ENCODE data around the gene SDK1. TPM values are rescaled to one million over a fixed set of nuclear protein-coding genes. Genes with fewer than 3 reads are reported as not detected.

SDK1 gene
- total RNA-seq, 1 donor from 2014 or later, result 37.6 TPM

DNA sequence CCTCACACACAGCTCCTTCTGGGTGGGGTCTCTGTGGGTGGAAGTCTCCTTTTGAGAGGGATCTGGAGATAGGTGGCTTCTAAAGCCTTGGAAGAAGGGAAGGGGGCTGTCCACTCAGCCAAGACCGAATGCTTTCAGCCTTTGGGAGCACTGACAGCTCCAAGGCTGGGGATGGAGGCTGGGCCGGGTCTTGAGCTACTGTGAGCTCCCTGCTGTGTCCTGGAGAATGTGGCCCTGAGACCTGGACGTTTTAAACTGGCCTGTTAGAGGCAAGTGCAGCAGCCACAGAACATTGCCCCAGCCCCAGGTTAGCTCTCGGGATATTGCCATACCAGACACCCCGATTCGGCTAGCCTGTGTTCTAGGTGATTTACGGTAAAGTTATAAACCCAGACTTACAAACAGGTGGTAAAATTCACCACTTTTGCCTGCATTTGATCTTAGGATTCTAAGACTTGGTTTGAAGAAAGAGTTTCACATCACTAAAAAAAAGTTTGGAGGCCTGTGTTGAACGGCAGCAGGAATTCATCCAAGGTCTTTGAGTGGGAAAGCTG, 832.5 kb downstream of the SDK1 start:
- TF ChIP-seq, protein P1, sequence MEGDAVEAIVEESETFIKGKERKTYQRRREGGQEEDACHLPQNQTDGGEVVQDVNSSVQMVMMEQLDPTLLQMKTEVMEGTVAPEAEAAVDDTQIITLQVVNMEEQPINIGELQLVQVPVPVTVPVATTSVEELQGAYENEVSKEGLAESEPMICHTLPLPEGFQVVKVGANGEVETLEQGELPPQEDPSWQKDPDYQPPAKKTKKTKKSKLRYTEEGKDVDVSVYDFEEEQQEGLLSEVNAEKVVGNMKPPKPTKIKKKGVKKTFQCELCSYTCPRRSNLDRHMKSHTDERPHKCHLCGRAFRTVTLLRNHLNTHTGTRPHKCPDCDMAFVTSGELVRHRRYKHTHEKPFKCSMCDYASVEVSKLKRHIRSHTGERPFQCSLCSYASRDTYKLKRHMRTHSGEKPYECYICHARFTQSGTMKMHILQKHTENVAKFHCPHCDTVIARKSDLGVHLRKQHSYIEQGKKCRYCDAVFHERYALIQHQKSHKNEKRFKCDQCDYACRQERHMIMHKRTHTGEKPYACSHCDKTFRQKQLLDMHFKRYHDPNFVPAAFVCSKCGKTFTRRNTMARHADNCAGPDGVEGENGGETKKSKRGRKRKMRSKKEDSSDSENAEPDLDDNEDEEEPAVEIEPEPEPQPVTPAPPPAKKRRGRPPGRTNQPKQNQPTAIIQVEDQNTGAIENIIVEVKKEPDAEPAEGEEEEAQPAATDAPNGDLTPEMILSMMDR (IDR thresholded peaks at IDR 0.05; ENCODE audit: unreplicated experiment), result no peak
- Mint-ChIP-seq H3K27me3 (no peaks in the 10 kb centered on the region), H3K27ac (no peak overlapping the region), H3K9me3 (ENCODE audit: low read depth) (no peaks in the 10 kb centered on the region), H3K4me1 (ENCODE audit: low read depth) (peaks cover 3% of the 10 kb centered on the region), H3K36me3 (ENCODE audit: insufficient read depth) (peaks cover 10% of the 10 kb centered on the region), H3K4me3 (ENCODE audit: low read depth) (no peak overlapping the region)
- no peak for DNase-seq (ENCODE audit: low spot score, unreplicated experiment)

DNA sequence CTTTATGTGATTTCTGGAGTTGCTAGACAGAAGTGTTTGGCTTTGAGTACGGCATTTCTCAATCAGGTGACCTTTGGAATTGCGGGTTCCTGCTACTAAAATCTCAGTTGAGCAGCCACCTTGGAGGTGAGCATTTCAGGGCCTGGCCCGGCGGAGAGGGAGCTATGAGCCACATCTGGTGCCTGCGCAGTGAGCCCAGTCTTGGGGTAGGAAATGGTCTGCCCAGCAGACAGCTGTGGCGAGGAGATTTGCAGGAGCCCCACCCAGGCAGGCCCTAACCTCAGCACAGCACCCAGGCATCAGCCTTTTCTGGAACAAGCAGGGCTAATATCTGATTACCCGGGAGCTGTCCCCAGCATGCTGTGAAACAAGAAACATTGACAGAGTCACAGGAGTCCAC, 833.2 kb downstream of the SDK1 start:
- H3K27me3 Mint-ChIP-seq, result no peaks in the 10 kb centered on the region
- peaks cover 10% of the 10 kb centered on the region for H3K36me3 Mint-ChIP-seq (ENCODE audit: insufficient read depth)
- H3K4me1 Mint-ChIP-seq (ENCODE audit: low read depth), result peaks cover 3% of the 10 kb centered on the region
- TF ChIP-seq, protein P1 (IDR thresholded peaks at IDR 0.05; ENCODE audit: unreplicated experiment), result no peak
- no peaks in the 10 kb centered on the region for H3K9me3 Mint-ChIP-seq (ENCODE audit: low read depth)
- H3K27ac Mint-ChIP-seq, result no peak overlapping the region
- no peak for DNase-seq (ENCODE audit: low spot score, unreplicated experiment)
- no peak overlapping the region for H3K4me3 Mint-ChIP-seq (ENCODE audit: low read depth)

DNA sequence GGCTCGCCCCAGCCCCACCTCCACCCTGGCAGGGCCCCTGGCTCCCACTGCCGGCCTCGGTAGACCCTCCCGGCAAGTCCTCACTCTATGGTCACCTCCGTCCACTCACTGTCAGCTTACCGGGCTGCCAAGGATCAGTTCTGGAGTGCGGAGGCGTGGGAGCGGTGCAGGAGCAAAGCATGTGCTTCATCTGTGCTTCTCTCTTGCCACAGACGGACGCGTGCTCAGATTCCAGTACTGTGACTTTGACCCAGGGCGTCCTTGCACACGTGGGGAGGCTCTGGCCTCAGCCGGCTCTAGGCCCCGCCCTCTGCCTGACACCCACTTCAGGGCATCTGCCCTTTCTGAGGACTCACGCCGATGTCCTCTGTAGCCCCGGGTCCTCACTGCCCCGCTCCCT, 833.6 kb downstream of the SDK1 start:
- no peak overlapping the region for H3K27ac Mint-ChIP-seq
- no peak for DNase-seq (ENCODE audit: low spot score, unreplicated experiment)
- TF ChIP-seq, protein P1 (IDR thresholded peaks at IDR 0.05; ENCODE audit: unreplicated experiment), result no peak
- peaks cover 10% of the 10 kb centered on the region for H3K36me3 Mint-ChIP-seq (ENCODE audit: insufficient read depth)
- no peaks in the 10 kb centered on the region for H3K27me3 Mint-ChIP-seq
- H3K4me1 Mint-ChIP-seq (ENCODE audit: low read depth), result peaks cover 3% of the 10 kb centered on the region
- H3K4me3 Mint-ChIP-seq (ENCODE audit: low read depth), result no peak overlapping the region
- H3K9me3 Mint-ChIP-seq (ENCODE audit: low read depth), result no peaks in the 10 kb centered on the region

DNA sequence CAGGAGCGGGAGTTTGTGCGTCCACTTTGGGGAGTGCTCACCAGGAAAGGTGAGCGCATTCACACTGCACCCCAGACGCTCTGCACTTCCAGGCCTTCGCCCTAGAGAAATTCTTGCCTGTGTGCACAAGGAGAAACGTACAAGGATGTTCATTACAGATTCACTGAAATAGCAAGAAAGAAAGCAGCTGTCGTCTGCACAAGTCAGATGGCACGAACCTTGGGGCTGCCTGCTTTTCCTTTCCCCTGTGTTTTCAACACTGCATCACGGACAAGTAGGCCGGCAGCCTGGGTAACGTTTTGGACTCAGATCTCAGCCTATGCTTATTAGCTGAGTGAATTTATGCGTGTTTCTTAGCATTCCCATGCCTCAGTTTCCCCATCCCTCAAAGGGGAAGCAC, 834.2 kb downstream of the SDK1 start:
- no peak overlapping the region for H3K4me3 Mint-ChIP-seq (ENCODE audit: low read depth)
- no peaks in the 10 kb centered on the region for H3K27me3 Mint-ChIP-seq
- no peak for DNase-seq (ENCODE audit: low spot score, unreplicated experiment)
- peaks cover 3% of the 10 kb centered on the region for H3K4me1 Mint-ChIP-seq (ENCODE audit: low read depth)
- TF ChIP-seq, protein P1 (IDR thresholded peaks at IDR 0.05; ENCODE audit: unreplicated experiment), result no peak
- peaks cover 10% of the 10 kb centered on the region for H3K36me3 Mint-ChIP-seq (ENCODE audit: insufficient read depth)
- H3K9me3 Mint-ChIP-seq (ENCODE audit: low read depth), result no peaks in the 10 kb centered on the region
- no peak overlapping the region for H3K27ac Mint-ChIP-seq

- Mint-ChIP-seq H3K9me3 (ENCODE audit: low read depth) (no peaks in the 10 kb centered on the region), H3K27me3 (no peaks in the 10 kb centered on the region), H3K36me3 (ENCODE audit: insufficient read depth) (peaks cover 7% of the 10 kb centered on the region), H3K27ac (no peak overlapping the region), H3K4me3 (ENCODE audit: low read depth) (no peak overlapping the region), H3K4me1 (ENCODE audit: low read depth) (peaks cover 3% of the 10 kb centered on the region)
- TF ChIP-seq, protein P1 (IDR thresholded peaks at IDR 0.05; ENCODE audit: unreplicated experiment), result no peak
- DNase-seq (ENCODE audit: low spot score, unreplicated experiment), result no peak
Measured at GRCh38 chr7:4136036-4136435, 835.0 kb downstream of the SDK1 start.
